Aorta (tissue), 5 donors: ENCODE measurements around the gene RCAN2. TPM values are rescaled to one million over a fixed set of nuclear protein-coding genes. Genes with fewer than 3 reads are reported as not detected.

Source experiments
- ATAC-seq: fragments of 200-7000 bp; cut with Tn5 transposase; one replicate; pipeline ENCODE4 v1.9.1; 2022; ENCODE audit warnings: moderate library complexity; ENCODE audit not compliant: low FRiP score
- DNase-seq, 2 donors: peaks; one replicate each; pipeline ENCODE4 v3.0.0-alpha.2; 2020
- H3K27ac ChIP-seq, 2 donors: one replicate each; pipeline ENCODE4 v1.5.1; 2013; ENCODE audit warnings: low read length in 2 of 2, mild to moderate bottlenecking in 2 of 2, moderate library complexity in 2 of 2, control low read depth in 1 of 2, inconsistent platforms in 1 of 2, low read depth in 1 of 2
- H3K27me3 ChIP-seq, 2 donors: one replicate each; pipeline ENCODE4 v1.6.1; 2013; ENCODE audit warnings: control low read depth in 1 of 2, low read length in 1 of 2, mild to moderate bottlenecking in 1 of 2, moderate library complexity in 1 of 2; ENCODE audit not compliant: insufficient read depth in 2 of 2, control insufficient read depth in 1 of 2
- H3K36me3 ChIP-seq, 2 donors: one replicate each; pipeline ENCODE4 v1.6.1; 2013; ENCODE audit warnings: control low read depth in 1 of 2, low read length in 1 of 2, mild to moderate bottlenecking in 1 of 2; ENCODE audit not compliant: insufficient read depth in 2 of 2, control insufficient read depth in 1 of 2
- H3K4me1 ChIP-seq, 2 donors: one replicate each; pipeline ENCODE4 v1.6.1; 2013; ENCODE audit warnings: low read length in 2 of 2, control low read depth in 1 of 2, mild to moderate bottlenecking in 1 of 2, moderate library complexity in 1 of 2; ENCODE audit not compliant: insufficient read depth in 2 of 2, control insufficient read depth in 1 of 2
- H3K4me3 ChIP-seq, 2 donors: one replicate each; pipeline ENCODE4 v1.5.1; 2013; ENCODE audit warnings: low read length in 2 of 2, control low read depth in 1 of 2, mild to moderate bottlenecking in 1 of 2
- H3K9me3 ChIP-seq: one replicate; pipeline ENCODE4 v1.6.1; 2013; ENCODE audit warnings: mild to moderate bottlenecking, low read length; ENCODE audit not compliant: control insufficient read depth
- WGBS, 2 donors: extraction: QIAGEN DNeasy Blood & Tissue Kit; methylation state at CpG; one replicate each; pipeline ENCODE4 v1.1.7; 2013; 5-methylcytosine and 5-hydroxymethylcytosine counted together
- intact Hi-C, 2 donors: fragments of 100-400 bp; cut with DNase I; formaldehyde crosslinking; loops; one replicate each; pipeline versions ENCODE4 v1.14.2 to v1.15.0; 2022
- polyA plus RNA-seq, 2 donors: library from polyadenylated mRNA; stranded (reverse); fragments of 200-250 nt; gene quantifications; one replicate each; pipeline ENCODE4 v1.2.3, GENCODE V29; 2013
- total RNA-seq, 2 donors: library from RNA; stranded (reverse); fragmentation: NEBNext Ultra II Directional; extraction: Animal tissue kit (Norgen Biotek cat#: 25700); gene quantifications; one replicate each; pipeline ENCODE4 v1.2.1, GENCODE V29; 2021
- donor health status: healthy with polysubstance abuse.
- donor health status: Bipolar disorder and iron deficiency.
- donor health status: DM: no; HTN: no; CAD: no.
- donor health status: DM: no; HTN: no; CAD: no.
- donor health status: DM: yes; HTN: yes; CAD: no.

RCAN2 gene
- total and polyA plus RNA-seq, 4 donors, result 87.3 to 235 (median 130) TPM

GRCh38 chr6:46271107-46271506 lies 220.1 kb downstream of the RCAN2 start:
- ATAC-seq, result no peak

GRCh38 chr6:46270336-46270735 lies 220.9 kb downstream of the RCAN2 start:
- H3K9me3 ChIP-seq, result no peaks in the 10 kb centered on the region
- WGBS, 2 donors, result 84 to 85% methylated on average over 7 of the region's 7 CpGs

More at GRCh38 chr6:46271107-46271506, 220.1 kb downstream of the RCAN2 start:
- H3K4me3 ChIP-seq, result no peak overlapping the region
- H3K9me3 ChIP-seq, result no peaks in the 10 kb centered on the region
- no peaks in the 10 kb centered on the region for H3K36me3 ChIP-seq
- WGBS, 2 donors, result 80 to 81% methylated on average over 4 of the region's 4 CpGs
- H3K27me3 ChIP-seq, result no peaks in the 10 kb centered on the region
- DNase-seq, result no peak
- peaks cover 2 to 4% of the 10 kb centered on the region in 2 donors for H3K4me1 ChIP-seq
- no peak overlapping the region for H3K27ac ChIP-seq
- intact Hi-C loops, result no loop called here

GRCh38 chr6:46269447-46270229 lies 221.6 kb downstream of the RCAN2 start:
- ATAC-seq, result peak; percentile 30
- H3K4me1 ChIP-seq, result peaks cover 2 to 4% of the 10 kb centered on the region in 2 donors
- 77 to 81% methylated on average over 5 of the region's 5 CpGs for WGBS, 2 donors

More at GRCh38 chr6:46270336-46270735, 220.9 kb downstream of the RCAN2 start:
- Histone ChIP-seq H3K27ac (no peak overlapping the region), H3K4me1 (peaks cover 2 to 4% of the 10 kb centered on the region in 2 donors), H3K4me3 (no peak overlapping the region), H3K36me3 (no peaks in the 10 kb centered on the region), H3K27me3 (no peaks in the 10 kb centered on the region)
- intact Hi-C loops, result no loop called here
- no peak for DNase-seq
- ATAC-seq, result no peak

GRCh38 chr6:46267515-46267914 lies 223.7 kb downstream of the RCAN2 start:
- Histone ChIP-seq H3K9me3 (no peaks in the 10 kb centered on the region), H3K27me3 (no peaks in the 10 kb centered on the region), H3K4me3 (no peak overlapping the region), H3K36me3 (no peaks in the 10 kb centered on the region), H3K27ac (no peak overlapping the region), H3K4me1 (peaks cover 0 to 7% of the 10 kb centered on the region in 2 donors)
- ATAC-seq (no peak), DNase-seq (no peak)
- intact Hi-C loops, result no loop called here
- WGBS, 2 donors, result 70 to 87% methylated on average over 3 of the region's 3 CpGs

More at GRCh38 chr6:46269447-46270229, 221.6 kb downstream of the RCAN2 start:
- Histone ChIP-seq H3K27ac (no peak overlapping the region), H3K9me3 (no peaks in the 10 kb centered on the region), H3K36me3 (no peaks in the 10 kb centered on the region), H3K4me3 (no peak overlapping the region), H3K27me3 (no peaks in the 10 kb centered on the region)
- peak in 1 of 2 donors; percentile 51 for DNase-seq
- intact Hi-C loops, result no loop called here

- intact Hi-C loops, result no loop called here
- no peaks in the 10 kb centered on the region for H3K27me3 ChIP-seq
- DNase-seq, result no peak
- H3K4me3 ChIP-seq, result no peak overlapping the region
- H3K36me3 ChIP-seq, result no peaks in the 10 kb centered on the region
- H3K9me3 ChIP-seq, result no peaks in the 10 kb centered on the region
- 88 to 89% methylated on average over 2 of the region's 2 CpGs for WGBS, 2 donors
- ATAC-seq, result no peak
- H3K27ac ChIP-seq, result no peak overlapping the region
- H3K4me1 ChIP-seq, result peaks cover 0 to 7% of the 10 kb centered on the region in 2 donors
Measured at GRCh38 chr6:46265373-46265772, 225.9 kb downstream of the RCAN2 start.

- DNase-seq (no peak), ATAC-seq (no peak)
- H3K27me3 ChIP-seq, result no peaks in the 10 kb centered on the region
- H3K9me3 ChIP-seq, result no peaks in the 10 kb centered on the region
- H3K36me3 ChIP-seq, result no peaks in the 10 kb centered on the region
- H3K27ac ChIP-seq, result no peak overlapping the region
- peaks cover 2 to 12% of the 10 kb centered on the region in 2 donors for H3K4me1 ChIP-seq
- H3K4me3 ChIP-seq, result no peak overlapping the region
- intact Hi-C loops, result no loop called here
- 64 to 73% methylated on average over 1 of the region's 1 CpG for WGBS, 2 donors
Measured at GRCh38 chr6:46263707-46264086, 227.6 kb downstream of the RCAN2 start.

GRCh38 chr6:46262928-46263706 lies 228.1 kb downstream of the RCAN2 start:
- no peak overlapping the region for H3K4me3 ChIP-seq
- H3K36me3 ChIP-seq, result no peaks in the 10 kb centered on the region
- peaks cover 2 to 8% of the 10 kb centered on the region in 2 donors for H3K4me1 ChIP-seq
- 83 to 84% methylated on average over 2 of the region's 2 CpGs for WGBS, 2 donors
- H3K27me3 ChIP-seq, result no peaks in the 10 kb centered on the region
- no peaks in the 10 kb centered on the region for H3K9me3 ChIP-seq
- DNase-seq (no peak), ATAC-seq (no peak)
- H3K27ac ChIP-seq, result no peak overlapping the region
- intact Hi-C loops, result no loop called here

- H3K27me3 ChIP-seq, result no peaks in the 10 kb centered on the region
- H3K4me1 ChIP-seq, result peaks cover 3 to 10% of the 10 kb centered on the region in 2 donors
- no peak overlapping the region for H3K4me3 ChIP-seq
- no peak overlapping the region for H3K27ac ChIP-seq
- intact Hi-C loops, result no loop called here
- no peak for DNase-seq
- ATAC-seq, result no peak
- WGBS, 2 donors, result 90 to 94% methylated on average over 2 of the region's 2 CpGs
- H3K9me3 ChIP-seq, result no peaks in the 10 kb centered on the region
- no peaks in the 10 kb centered on the region for H3K36me3 ChIP-seq
Measured at GRCh38 chr6:46258249-46258648, 233.0 kb downstream of the RCAN2 start.
